HCT116 (cell line): ENCODE results near the gene DOCK1. TPM values are rescaled to one million over a fixed set of nuclear protein-coding genes. Genes with fewer than 3 reads are reported as not detected.

ENCODE experiments used
- ATAC-seq: fragments of 200-7000 bp; cut with Tn5 transposase; 2 replicates; pipeline ENCODE4 v1.9.1; 2020; ENCODE audit warnings: mild to moderate bottlenecking, moderate library complexity
- BruUV-seq: library from RNA; stranded (reverse); fragments of 400-500 nt; replicated peaks from 2 replicates; lab custom pipeline; 2021; lab: Mats Ljungman, UMichigan
- CTCF ChIA-PET: fragments of 300-600 bp; sonication (Branson Sonifier 250); formaldehyde crosslinking; loops from one replicate; lab custom pipeline; 2021; ENCODE audit warnings: antibody characterized with exemption; lab: Charles Lee
- POLR2A ChIA-PET: fragments of 300-600, 350-600 bp; sonication (Branson Sonifier 250); formaldehyde crosslinking; loops from one replicate; lab custom pipeline; 2021; ENCODE audit warnings: antibody characterized with exemption; lab: Charles Lee
- RAD21 ChIA-PET, 2 experiments: fragments of 300-600 bp; sonication (Branson Sonifier 250); formaldehyde crosslinking; loops; one replicate each; lab custom pipeline; 2023; ENCODE audit warnings: low total read pairs in 2 of 2; ENCODE audit not compliant: uncharacterized antibody in 2 of 2, unreplicated experiment in 2 of 2, low non-redundant PET in 1 of 2; lab: Charles Lee
- DNase-seq: peaks from one replicate; pipeline ENCODE4 v3.0.0-alpha.2; 2010; ENCODE audit warnings: low read depth, low spot score
- H2AFZ ChIP-seq: fragments of 200-600 bp; shearing (Covaris generic), sonication (generic); 2 replicates; pipeline ENCODE4 v1.6.1; 2017; ENCODE audit warnings: low read depth, mixed run types, mixed read lengths, antibody characterized with exemption, low read length; ENCODE audit not compliant: poor library complexity, severe bottlenecking
- H3K27ac ChIP-seq: 2 replicates; pipeline ENCODE4 v1.5.1; 2012; ENCODE audit warnings: low read depth, low read length
- H3K27me3 ChIP-seq: fragments of 200-600 bp; sonication (generic); 2 replicates; pipeline ENCODE4 v1.6.1; 2016; ENCODE audit warnings: mixed run types, low read length, mixed read lengths; ENCODE audit not compliant: insufficient read depth
- H3K36me3 ChIP-seq, 2 experiments: fragments of 200-500 bp in 1 of 2; fragments of 200-600 bp in 1 of 2; sonication (Bioruptor generic) in 1 of 2; sonication (generic) in 1 of 2; 2 replicates each; pipeline versions ENCODE4 v1.5.1 to v1.6.1; 2014 to 2016; ENCODE audit warnings: low read length in 2 of 2, inconsistent platforms in 1 of 2, mixed read lengths in 1 of 2, mixed run types in 1 of 2; ENCODE audit not compliant: insufficient read depth in 2 of 2, control insufficient read depth in 1 of 2
- H3K4me1 ChIP-seq, 2 experiments: fragments of 200-600 bp in 1 of 2; sonication (generic) in 1 of 2; 2 replicates each; pipeline versions ENCODE4 v1.5.1 to v1.6.1; 2012 to 2017; ENCODE audit warnings: low read length in 2 of 2, inconsistent platforms in 1 of 2, mild to moderate bottlenecking in 1 of 2, mixed read lengths in 1 of 2, mixed run types in 1 of 2, moderate library complexity in 1 of 2; ENCODE audit not compliant: insufficient read depth in 2 of 2, control insufficient read depth in 1 of 2
- H3K4me2 ChIP-seq: fragments of 200-600 bp; sonication (generic); 2 replicates; pipeline ENCODE4 v1.6.1; 2017; ENCODE audit warnings: mixed run types, low read length, mixed read lengths
- H3K4me3 ChIP-seq, 2 experiments: fragments of 200-600 bp in 1 of 2; sonication (generic) in 1 of 2; replicated peaks in 1 of 2; 2 replicates each; pipeline ENCODE4 v1.5.1; 2011 to 2016; ENCODE audit warnings: low read length in 2 of 2, control low read depth in 1 of 2, low read depth in 1 of 2, mild to moderate bottlenecking in 1 of 2, mixed read lengths in 1 of 2, mixed run types in 1 of 2
- H3K79me2 ChIP-seq: fragments of 200-600 bp; sonication (generic); 2 replicates; pipeline ENCODE4 v1.6.1; 2017; ENCODE audit warnings: mild to moderate bottlenecking, mixed run types, low read length, moderate library complexity, mixed read lengths; ENCODE audit not compliant: insufficient read depth
- H3K9ac ChIP-seq: fragments of 200-600 bp; sonication (generic); 2 replicates; pipeline ENCODE4 v1.6.1; 2016; ENCODE audit warnings: low read length, mixed read lengths
- H3K9me2 ChIP-seq: fragments of 200-600 bp; sonication (generic), shearing (Covaris generic); 2 replicates; pipeline ENCODE4 v1.6.1; 2017; ENCODE audit warnings: mixed run types, mild to moderate bottlenecking, moderate library complexity; ENCODE audit not compliant: insufficient read depth
- H3K9me3 ChIP-seq, 2 experiments: fragments of 200-500 bp in 1 of 2; fragments of 200-600 bp in 1 of 2; sonication (Bioruptor generic) in 1 of 2; sonication (generic) in 1 of 2; 2 replicates each; pipeline ENCODE4 v1.6.1; 2014 to 2017; ENCODE audit warnings: low read length in 2 of 2, mixed read lengths in 2 of 2, inconsistent platforms in 1 of 2, low read depth in 1 of 2, mild to moderate bottlenecking in 1 of 2, mixed run types in 1 of 2, moderate library complexity in 1 of 2; ENCODE audit not compliant: control insufficient read depth in 1 of 2, insufficient read depth in 1 of 2
- H4K20me1 ChIP-seq: fragments of 200-600 bp; sonication (generic), shearing (Covaris generic); 2 replicates; pipeline ENCODE4 v1.6.1; 2017; ENCODE audit warnings: mixed run types, mild to moderate bottlenecking, moderate library complexity; ENCODE audit not compliant: insufficient read depth
- ATF3 ChIP-seq: IDR thresholded peaks from 2 replicates; pipeline ENCODE4 v1.6.1; 2012
- CTCF ChIP-seq, 3 experiments: fragments of 200-600 bp in 1 of 3; sonication (generic) in 1 of 3; IDR thresholded peaks in 2 of 3; conservative IDR thresholded peaks in 1 of 3; 2 replicates each; pipeline ENCODE4 v1.5.1; 2012 to 2017; ENCODE audit warnings: low read depth in 2 of 3, low read length in 2 of 3, antibody characterized with exemption in 1 of 3, borderline replicate concordance in 1 of 3, control low read depth in 1 of 3, mild to moderate bottlenecking in 1 of 3, mixed read lengths in 1 of 3, mixed run types in 1 of 3, moderate library complexity in 1 of 3; ENCODE audit not compliant: insufficient read depth in 1 of 3
- ELF1 ChIP-seq: IDR thresholded peaks from 2 replicates; pipeline ENCODE4 v1.6.1; 2012; ENCODE audit warnings: low read depth, borderline replicate concordance
- EZH2 ChIP-seq: fragments of 200-600 bp; sonication (generic); IDR thresholded peaks from 2 replicates; pipeline ENCODE4 v1.6.1; 2017; ENCODE audit warnings: antibody characterized with exemption, mixed run types
- FOSL1 ChIP-seq: IDR thresholded peaks from 2 replicates; pipeline ENCODE4 v1.6.1; 2012; ENCODE audit warnings: low read depth
- POLR2AphosphoS5 ChIP-seq: IDR thresholded peaks from 2 replicates; pipeline ENCODE4 v1.6.1; 2011; ENCODE audit warnings: mild to moderate bottlenecking, low read depth, low read length, moderate library complexity
- REST ChIP-seq: IDR thresholded peaks from 2 replicates; pipeline ENCODE4 v1.6.1; 2012; ENCODE audit warnings: low read depth
- SIN3A ChIP-seq: IDR thresholded peaks from 2 replicates; pipeline ENCODE4 v1.6.1; 2012; ENCODE audit warnings: low read depth
- SP1 ChIP-seq: IDR thresholded peaks from 2 replicates; pipeline ENCODE4 v1.6.1; 2012; ENCODE audit warnings: low read depth
- SRF ChIP-seq: IDR thresholded peaks from 2 replicates; pipeline ENCODE4 v1.6.1; 2012; ENCODE audit warnings: low read depth
- TCF7L2 ChIP-seq: IDR thresholded peaks from 2 replicates; pipeline ENCODE4 v1.7.0; 2011; ENCODE audit warnings: borderline replicate concordance, inconsistent platforms; ENCODE audit not compliant: insufficient read depth, insufficient read length; ENCODE audit errors: extremely low read depth
- ZBTB33 ChIP-seq: IDR thresholded peaks from 2 replicates; pipeline ENCODE4 v1.6.1; 2011; ENCODE audit warnings: mild to moderate bottlenecking, low read length, moderate library complexity; ENCODE audit not compliant: insufficient replicate concordance; ENCODE audit errors: extremely low read depth
- ZFX ChIP-seq: fragments of 450-650 bp; IDR thresholded peaks from 2 replicates; pipeline ENCODE4 v1.6.1; 2017
- intact Hi-C: fragments of 100-400 bp; cut with micrococcal nuclease; formaldehyde crosslinking; loops from 2 replicates; pipeline ENCODE4 v1.10.0; 2022
- total RNA-seq: library from RNA; stranded (reverse); gene quantifications from one replicate; pipeline ENCODE4 v1.2.1, GENCODE V29; 2021; ENCODE audit not compliant: unreplicated experiment

Gene DOCK1
- total RNA-seq, 1 experiment from 2014 or later, result 46.5 TPM

- no peak for TF ChIP-seq TCF7L2
- TF ChIP-seq ATF3, result no peak
- TF ChIP-seq ZFX, result no peak
- no peak for TF ChIP-seq CTCF (IDR thresholded peaks at IDR 0.05 in 2 of 3, conservative IDR thresholded peaks at IDR 0.05 in 1 of 3; ENCODE audit: borderline replicate concordance in 1 of 3, insufficient read depth in 1 of 3, low read depth in 2 of 3, low read length in 2 of 3)
- no peak for TF ChIP-seq SRF
- TF ChIP-seq ELF1, result no peak
- no peak for TF ChIP-seq REST
Measured at GRCh38 chr10:127300868-127301321, 395.7 kb downstream of the DOCK1 start (continued).

GRCh38 chr10:127302343-127302742 is 397.1 kb downstream of the DOCK1 start:
- ATAC-seq, result no peak

More at GRCh38 chr10:127302343-127302742, 397.1 kb downstream of the DOCK1 start:
- intact Hi-C loops, result no loop called here
- no peak overlapping the region for H3K9ac ChIP-seq
- no peak overlapping the region for H2AFZ ChIP-seq
- peaks cover 5 to 9% of the 10 kb centered on the region in 2 experiments; a peak in 2 of 4 replicates for H3K4me1 ChIP-seq
- H3K4me3 ChIP-seq, result no peak overlapping the region
- TF ChIP-seq ZBTB33 (no peak), SP1 (no peak), POLR2AphosphoS5 (no peak), SIN3A (no peak), FOSL1 (no peak), EZH2 (no peak), ELF1 (no peak)
- RAD21 ChIA-PET, result no interaction called here
- no peaks in the 10 kb centered on the region for H3K9me2 ChIP-seq
- POLR2A ChIA-PET, result no interaction called here
- H3K4me2 ChIP-seq, result no peak overlapping the region
- no peaks in the 10 kb centered on the region for H3K79me2 ChIP-seq
- H3K27ac ChIP-seq, result no peak overlapping the region
- no peaks in the 10 kb centered on the region for H4K20me1 ChIP-seq
- H3K36me3 ChIP-seq, result no peaks in the 10 kb centered on the region
- CTCF ChIA-PET, result no interaction called here
- H3K27me3 ChIP-seq, result no peaks in the 10 kb centered on the region
- DNase-seq, result no peak
- BruUV-seq, result no TSS peak
- H3K9me3 ChIP-seq, result no peaks in the 10 kb centered on the region
